ENCODE measurements around the gene AP3M1.

Gene AP3M1

DNA sequence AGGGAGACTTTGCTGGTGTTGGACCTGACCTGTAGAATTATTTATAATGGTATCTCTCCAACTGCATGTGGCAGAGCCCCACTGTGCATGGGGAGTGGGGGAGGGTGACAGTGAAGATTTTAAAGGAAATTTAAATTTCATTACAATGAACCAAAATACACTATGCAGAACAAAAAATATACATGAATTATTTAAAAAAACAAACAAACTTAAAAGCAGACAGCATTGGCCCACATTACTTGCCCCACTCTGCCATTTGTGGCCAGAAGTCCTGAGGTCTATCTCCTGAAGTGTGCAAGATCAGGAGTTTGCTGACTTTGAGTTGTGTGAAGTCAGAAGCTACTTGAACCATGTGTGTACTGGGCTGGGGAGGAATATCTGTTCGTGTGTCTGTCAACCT is 40.5 kb downstream of the AP3M1 start:
- no peak for DNase-seq

DNA sequence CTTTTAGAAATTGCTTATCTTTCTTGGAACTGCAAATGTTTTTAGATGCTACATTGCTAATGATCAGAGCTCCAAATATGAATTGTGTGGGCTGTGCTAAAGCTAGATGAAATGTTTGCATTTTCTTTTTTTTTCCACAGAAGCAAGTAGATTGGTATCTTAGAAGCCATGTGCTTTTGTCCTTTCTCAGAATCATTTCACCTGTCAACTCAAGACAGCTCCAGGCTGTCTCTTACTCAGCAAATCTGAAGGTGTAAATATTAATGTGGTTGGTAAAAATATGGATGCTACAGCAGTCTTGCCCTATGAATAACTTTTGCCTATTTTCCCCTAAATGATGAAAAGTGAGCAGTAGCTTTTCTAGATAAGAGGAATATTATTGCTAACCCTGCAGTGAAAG is 41.2 kb downstream of the AP3M1 start:
- no peak for DNase-seq

DNA sequence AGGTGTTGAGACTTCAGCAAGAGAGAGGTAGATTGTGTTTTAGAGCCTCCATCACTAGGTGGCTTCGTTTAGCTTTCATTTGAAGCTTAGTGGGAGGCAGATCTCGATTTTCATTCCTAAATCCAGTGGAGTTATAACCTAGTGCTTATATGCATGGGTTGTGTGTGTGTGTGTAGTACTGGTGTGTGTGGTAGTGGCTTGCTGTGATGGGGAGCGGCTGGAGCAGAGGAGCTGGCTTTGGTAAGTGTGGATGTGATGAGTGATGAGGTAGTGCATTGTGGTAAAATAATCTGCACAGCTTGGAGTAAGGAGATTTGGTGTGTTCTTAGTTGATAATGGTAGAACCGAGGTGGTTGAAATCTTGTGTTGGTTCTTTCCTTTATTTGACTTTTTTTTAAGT is 43.2 kb downstream of the AP3M1 start:
- no peak for DNase-seq

DNA sequence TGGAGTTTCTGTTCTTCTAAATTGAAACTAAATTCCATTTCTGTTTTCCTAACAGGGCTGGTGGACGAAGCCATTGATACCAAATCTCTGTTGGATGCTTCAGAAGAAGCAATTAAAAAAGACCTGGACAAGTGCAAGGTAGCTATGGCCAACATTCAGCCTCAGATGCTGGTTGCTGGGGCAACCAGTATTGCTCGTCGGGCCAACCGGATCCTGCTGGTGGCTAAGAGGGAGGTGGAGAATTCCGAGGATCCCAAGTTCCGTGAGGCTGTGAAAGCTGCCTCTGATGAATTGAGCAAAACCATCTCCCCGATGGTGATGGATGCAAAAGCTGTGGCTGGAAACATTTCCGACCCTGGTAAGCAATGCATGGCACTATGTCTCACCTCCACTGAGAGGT is 45.6 kb downstream of the AP3M1 start:
- DNase-seq = no peak

GRCh38 chr10:74104480-74104879 is 46.1 kb downstream of the AP3M1 start:
- DNase-seq = no peak

GRCh38 chr10:74103560-74104258 is 46.9 kb downstream of the AP3M1 start:
- DNase-seq = peak; percentile 27

DNA sequence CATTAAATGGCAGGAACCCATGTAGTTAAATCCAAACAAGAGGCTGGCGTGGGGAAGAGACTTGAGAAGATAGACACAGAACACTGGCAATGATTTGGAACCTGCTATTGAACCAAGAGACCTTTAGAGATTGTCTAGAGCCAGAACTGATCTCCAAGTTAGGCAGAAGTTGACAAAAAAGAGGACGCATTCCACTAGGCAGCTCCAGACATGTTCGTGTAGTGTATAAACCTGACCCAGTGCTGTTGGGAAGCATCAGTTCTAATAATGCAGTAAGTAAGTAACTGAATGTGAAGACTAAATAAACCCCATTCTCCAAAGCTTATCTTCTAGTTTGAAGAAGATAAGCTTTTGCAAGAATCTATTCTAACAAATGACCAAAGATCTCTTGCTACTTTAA is 50.8 kb downstream of the AP3M1 start:
- no peak for DNase-seq

GRCh38 chr10:74099420-74099819 is 51.2 kb downstream of the AP3M1 start:
- DNase-seq = no peak

- no peak for DNase-seq
Observed at GRCh38 chr10:74097776-74098175, 52.9 kb downstream of the AP3M1 start.

DNA sequence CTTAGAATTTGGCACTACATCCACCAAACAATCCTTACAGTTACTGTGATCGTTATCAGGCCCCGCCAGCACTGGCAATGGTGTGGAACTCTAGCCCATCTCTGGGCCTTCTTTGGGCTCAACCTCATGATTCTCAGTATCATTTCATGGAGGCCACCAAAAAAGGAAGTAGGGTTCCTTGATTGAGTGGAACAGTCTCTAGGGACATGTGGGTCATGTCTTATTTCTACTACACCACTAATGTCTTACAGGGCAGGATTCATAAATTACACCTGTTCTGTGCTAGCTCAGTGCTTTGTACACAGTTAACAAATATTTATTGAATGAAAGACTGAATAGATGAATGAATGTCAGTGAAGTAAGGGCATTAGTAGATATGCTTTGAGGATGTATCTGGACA is 53.9 kb downstream of the AP3M1 start:
- DNase-seq = no peak

DNA sequence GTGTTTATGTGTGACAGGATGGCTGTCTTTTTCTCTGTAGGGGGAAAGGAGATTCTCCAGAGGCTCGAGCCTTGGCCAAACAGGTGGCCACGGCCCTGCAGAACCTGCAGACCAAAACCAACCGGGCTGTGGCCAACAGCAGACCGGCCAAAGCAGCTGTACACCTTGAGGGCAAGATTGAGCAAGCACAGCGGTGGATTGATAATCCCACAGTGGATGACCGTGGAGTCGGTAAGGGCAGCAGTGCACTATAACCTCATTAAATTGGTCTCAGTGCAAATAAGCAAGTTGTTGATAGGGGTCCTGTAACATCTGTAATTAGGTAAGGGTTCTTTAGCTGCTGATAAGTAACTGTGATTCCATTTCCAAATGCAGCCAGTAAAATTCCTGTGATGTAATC is 56.4 kb downstream of the AP3M1 start:
- DNase-seq = no peak

DNA sequence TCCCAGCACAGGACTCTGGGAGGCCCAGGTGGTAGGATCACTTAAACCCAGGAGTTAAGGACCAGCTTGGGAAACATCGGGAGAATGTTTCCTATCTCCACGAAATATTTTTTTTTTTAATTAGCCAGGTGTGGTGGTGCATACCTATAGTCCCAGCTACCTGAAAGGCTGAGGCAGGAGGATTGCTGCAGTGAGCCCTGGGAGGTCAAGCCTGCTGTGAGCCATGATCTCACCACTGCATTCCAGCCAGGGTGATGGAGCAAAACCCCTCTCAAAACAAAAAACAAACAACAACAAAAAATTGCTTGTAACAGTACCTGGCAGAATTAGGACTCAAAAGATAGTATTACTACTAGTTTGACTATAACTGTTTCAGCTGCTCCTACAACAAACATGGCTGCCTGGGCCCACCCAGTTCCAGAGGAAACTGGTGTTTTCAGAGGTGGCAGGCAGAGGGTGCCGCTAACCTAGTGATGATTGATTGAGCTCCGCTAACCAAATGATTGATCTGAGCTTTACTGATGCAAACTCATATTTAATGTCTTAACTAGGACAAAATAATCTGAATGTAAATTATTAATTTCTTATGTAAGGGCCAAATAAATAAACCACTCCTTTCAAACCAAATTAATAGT is 57.0 kb downstream of the AP3M1 start:
- DNase-seq = no peak

- no peak for DNase-seq
Observed at GRCh38 chr10:74092372-74092771, 58.3 kb downstream of the AP3M1 start.

DNA sequence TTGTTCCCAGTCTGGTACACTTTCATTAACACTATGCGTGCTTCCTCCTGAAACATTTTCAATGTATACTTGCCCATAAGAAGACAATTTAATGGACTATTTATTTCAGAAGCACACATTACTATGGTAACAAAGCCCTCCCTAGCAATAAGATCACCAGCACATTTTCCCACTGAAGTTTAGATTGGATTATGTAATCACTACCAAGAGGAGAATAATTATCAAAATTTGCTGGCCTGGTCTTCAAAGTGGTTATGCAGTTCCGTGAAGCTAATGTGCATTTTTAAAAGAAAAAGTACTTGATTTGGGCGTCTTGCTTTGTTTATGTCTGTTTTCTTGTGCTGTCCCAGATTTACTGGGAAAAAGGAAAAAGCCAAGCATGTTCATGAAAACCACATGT is 61.9 kb downstream of the AP3M1 start:
- no peak for DNase-seq

GRCh38 chr10:74086317-74086716 is 64.3 kb downstream of the AP3M1 start:
- no peak for DNase-seq

- DNase-seq = no peak
Observed at GRCh38 chr10:74084955-74085354, 65.7 kb downstream of the AP3M1 start.

- no peak for DNase-seq
Observed at GRCh38 chr10:74083304-74083703, 67.3 kb downstream of the AP3M1 start.

- DNase-seq = no peak
Observed at GRCh38 chr10:74081941-74082718, 68.5 kb downstream of the AP3M1 start.

DNA sequence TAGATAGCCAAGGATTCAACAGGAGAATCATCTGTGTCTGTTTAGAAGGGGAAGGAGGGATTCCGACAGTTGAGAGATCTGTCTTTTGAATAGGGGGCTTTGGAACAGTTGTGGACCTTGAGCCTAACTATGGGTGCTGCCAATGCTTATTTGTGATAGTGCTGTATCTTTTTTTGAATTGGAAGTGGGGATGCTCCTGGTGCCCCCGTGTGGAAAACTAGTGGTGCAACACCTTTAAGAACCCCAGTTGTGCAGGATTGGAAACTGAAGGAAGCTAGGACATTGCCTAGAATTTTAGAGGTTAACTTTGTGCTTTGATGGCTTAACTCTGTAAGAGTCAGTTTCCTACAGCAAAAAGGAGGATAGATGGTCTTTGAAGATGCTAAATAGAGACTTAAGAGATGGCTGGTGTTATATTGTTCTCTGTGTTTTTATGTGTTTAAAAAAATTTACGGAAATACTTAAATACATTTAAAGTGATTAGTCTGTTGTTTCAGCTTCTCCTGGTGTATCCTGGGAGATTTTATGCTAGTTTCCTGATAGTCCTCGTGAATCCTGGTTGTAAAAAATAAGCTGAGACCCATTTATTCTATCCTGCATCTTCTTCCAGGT is 69.3 kb downstream of the AP3M1 start:
- DNase-seq = peak; percentile 60

DNA sequence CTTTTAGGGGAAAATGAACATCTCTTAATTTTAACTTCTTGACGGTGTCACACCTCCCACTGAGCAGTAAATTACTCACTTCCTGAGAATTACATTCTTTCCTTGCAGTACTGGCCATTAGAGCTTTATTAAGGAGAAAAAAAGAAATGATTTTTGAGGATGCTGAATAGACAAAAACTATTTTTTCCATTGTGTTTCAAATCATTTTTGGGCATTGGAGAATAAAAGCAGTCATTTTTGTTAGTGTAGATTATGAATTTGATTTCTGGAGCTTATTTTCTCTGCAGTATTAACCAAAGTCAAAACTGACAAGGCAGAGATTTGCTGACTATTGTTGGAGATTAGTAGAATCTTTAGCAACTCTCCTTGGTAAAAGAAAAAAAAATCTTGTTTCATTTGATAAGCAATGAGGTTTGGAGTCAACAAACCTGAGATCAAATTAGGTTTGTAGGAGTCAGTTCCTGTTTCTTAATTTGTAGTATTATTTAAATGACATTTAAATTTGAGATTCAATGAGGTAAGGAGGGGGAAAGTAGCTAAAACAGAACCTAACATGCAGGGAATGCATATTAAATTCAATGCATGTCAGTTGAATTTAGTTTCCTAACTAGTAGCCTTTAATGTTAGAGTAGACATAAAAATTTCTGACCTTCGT is 70.6 kb downstream of the AP3M1 start:
- peak; percentile 56 for DNase-seq

GRCh38 chr10:74079028-74079935 is 71.3 kb downstream of the AP3M1 start:
- DNase-seq = peak; percentile 41

- DNase-seq = peak; percentile 89
Observed at GRCh38 chr10:74078037-74078436, 72.6 kb downstream of the AP3M1 start.

All from fibroblast of skin of right quadriceps (primary cell).